BLaER1 treated with 17β-estradiol and CSF1 and Interleukin-3, amounts not matched to agents 10 nM and 100 nM (cell line): ENCODE results near the gene SH2D3A.

ENCODE experiments used
- H3K27ac ChIP-seq, 11 experiments: shearing (Covaris generic); formaldehyde crosslinking; 2 replicates each; pipeline ENCODE4 v1.8.1; 2022
- H3K27me3 ChIP-seq, 11 experiments: shearing (Covaris generic); formaldehyde crosslinking; 2 replicates each; pipeline ENCODE4 v1.8.1; 2022
- H3K36me3 ChIP-seq, 11 experiments: shearing (Covaris generic); formaldehyde crosslinking; 2 replicates each; pipeline ENCODE4 v1.8.1; 2022
- H3K4me1 ChIP-seq, 10 experiments: shearing (Covaris generic); formaldehyde crosslinking; 2 replicates each; pipeline ENCODE4 v1.8.1; 2022
- H3K4me2 ChIP-seq, 11 experiments: shearing (Covaris generic); formaldehyde crosslinking; 2 replicates each; pipeline ENCODE4 v1.8.1; 2022
- H3K4me3 ChIP-seq, 10 experiments: shearing (Covaris generic); formaldehyde crosslinking; 2 replicates each; pipeline ENCODE4 v1.8.1; 2022
- H3K9ac ChIP-seq, 11 experiments: shearing (Covaris generic); formaldehyde crosslinking; 2 replicates each; pipeline ENCODE4 v1.8.1; 2022
- H3K9me3 ChIP-seq, 11 experiments: shearing (Covaris generic); formaldehyde crosslinking; replicated peaks in 1 of 11; 2 replicates each; pipeline ENCODE4 v1.8.1; 2022
- H4K20me1 ChIP-seq, 11 experiments: shearing (Covaris generic); formaldehyde crosslinking; 2 replicates each; pipeline ENCODE4 v1.8.1; 2022
- Cebpa-rat ChIP-seq, 11 experiments: shearing (Covaris generic); IDR thresholded peaks; 2 replicates each; pipeline ENCODE4 v1.8.1; 2022

The SH2D3A gene

DNA sequence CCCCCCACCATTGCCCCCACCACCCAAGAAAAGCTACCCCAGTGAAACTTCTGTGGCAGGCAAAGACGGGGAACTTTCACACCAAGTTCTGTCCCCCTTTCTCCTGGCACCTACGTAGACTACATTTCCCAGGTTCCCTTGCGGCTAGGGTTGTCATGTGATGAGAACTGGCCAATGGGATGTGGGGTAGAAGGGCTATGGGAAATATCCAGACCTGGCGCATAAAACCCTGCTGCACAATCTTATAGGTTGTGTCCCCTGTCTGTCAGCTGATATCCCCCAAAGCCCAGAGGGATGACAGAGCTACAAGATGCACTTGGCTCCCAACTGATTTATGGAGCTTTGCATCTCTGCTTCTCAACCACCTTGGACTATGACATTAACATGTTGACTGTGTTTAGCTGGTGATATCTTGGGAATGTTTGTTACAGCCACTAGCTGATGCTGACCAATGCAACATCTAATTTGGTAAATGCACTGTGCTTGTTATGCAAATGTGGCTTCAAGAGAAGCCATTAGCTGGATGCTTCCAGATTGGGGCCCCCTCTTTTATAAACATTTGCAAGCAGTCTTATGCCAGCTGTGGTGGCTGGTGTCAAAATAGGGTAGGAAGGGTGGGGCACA is 6.1 kb downstream of the SH2D3A start:
- H3K4me3 ChIP-seq = no peak overlapping the region
- no peak for TF ChIP-seq Cebpa-rat (IDR thresholded peaks at IDR 0.05)
- peaks cover 5 to 20% (median 17%) of the 10 kb centered on the region in 10 experiments for H3K4me1 ChIP-seq
- H3K36me3 ChIP-seq = no peaks in the 10 kb centered on the region; a peak in 1 of 22 replicates
- no peaks in the 10 kb centered on the region for H3K27me3 ChIP-seq
- H3K4me2 ChIP-seq = no peak overlapping the region
- no peak overlapping the region for H3K9ac ChIP-seq
- peaks cover 0 to 10% (median 0%) of the 10 kb centered on the region in 11 experiments; a peak in 8 of 22 replicates for H3K9me3 ChIP-seq
- no peak overlapping the region for H3K27ac ChIP-seq
- no peaks in the 10 kb centered on the region for H4K20me1 ChIP-seq

- Histone ChIP-seq H3K4me1 (peaks cover 0 to 16% (median 12%) of the 10 kb centered on the region in 10 experiments; a peak in 13 of 20 replicates), H4K20me1 (no peaks in the 10 kb centered on the region), H3K36me3 (no peaks in the 10 kb centered on the region; a peak in 1 of 22 replicates), H3K27me3 (no peaks in the 10 kb centered on the region), H3K9me3 (peaks cover 0 to 10% (median 0%) of the 10 kb centered on the region in 11 experiments; a peak in 8 of 22 replicates), H3K27ac (no peak overlapping the region), H3K9ac (no peak overlapping the region), H3K4me2 (no peak overlapping the region), H3K4me3 (no peak overlapping the region)
- no peak for TF ChIP-seq Cebpa-rat (IDR thresholded peaks at IDR 0.05)
These were observed 6.6 kb downstream of the SH2D3A start for GRCh38 chr19:6760606-6761005.

- Histone ChIP-seq H3K4me2 (peak overlapping the region in 7 of 11 experiments; percentile 21 to 93 (median 84); a peak in 5 of 22 replicates), H3K9ac (no peak overlapping the region), H4K20me1 (peaks cover 0 to 19% (median 0%) of the 10 kb centered on the region in 11 experiments; a peak in 2 of 22 replicates), H3K36me3 (peaks cover 7 to 27% (median 25%) of the 10 kb centered on the region in 11 experiments; a peak in 20 of 22 replicates), H3K4me3 (no peak overlapping the region), H3K27ac (no peak overlapping the region), H3K9me3 (no peaks in the 10 kb centered on the region), H3K27me3 (no peaks in the 10 kb centered on the region), H3K4me1 (peaks cover 14 to 37% (median 29%) of the 10 kb centered on the region in 10 experiments; a peak in 18 of 20 replicates)
- no peak for TF ChIP-seq Cebpa-rat (IDR thresholded peaks at IDR 0.05)
These were observed 12.4 kb downstream of the SH2D3A start for GRCh38 chr19:6754653-6755463.

DNA sequence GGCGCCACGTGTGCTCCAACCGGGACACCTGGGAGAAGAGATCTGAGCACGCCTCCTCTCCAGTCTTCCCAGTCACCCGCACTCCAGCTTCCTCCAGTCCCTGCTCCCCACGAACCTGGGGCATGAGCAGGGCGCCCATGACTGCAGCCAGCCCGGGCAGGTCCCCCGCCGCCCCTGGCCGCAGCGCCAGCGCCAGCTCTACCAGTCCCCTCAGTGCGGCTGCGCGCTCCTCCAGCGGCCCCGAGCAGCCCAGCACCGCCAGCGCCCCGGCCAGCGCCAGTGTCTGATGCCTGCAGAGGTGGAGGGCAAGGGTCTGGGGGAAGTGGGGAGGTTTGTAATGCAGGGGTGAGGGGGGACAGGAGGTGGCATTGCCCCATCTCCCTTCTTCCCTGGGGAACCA is 13.1 kb downstream of the SH2D3A start:
- Histone ChIP-seq H3K27me3 (no peaks in the 10 kb centered on the region), H3K9me3 (no peaks in the 10 kb centered on the region), H3K4me1 (peaks cover 14 to 37% (median 29%) of the 10 kb centered on the region in 10 experiments; a peak in 18 of 20 replicates), H3K36me3 (peaks cover 13 to 35% (median 32%) of the 10 kb centered on the region in 11 experiments), H4K20me1 (peaks cover 0 to 23% (median 0%) of the 10 kb centered on the region in 11 experiments; a peak in 3 of 22 replicates), H3K9ac (no peak overlapping the region; a peak in 2 of 22 replicates), H3K4me2 (peak overlapping the region; percentile 21 to 95 (median 85); a peak in 18 of 22 replicates), H3K27ac (0 out of 22 replicates have a peak overlapping the region, but pooled peaks of 1 of the 11 experiments have one; percentile 13), H3K4me3 (peak overlapping the region in 6 of 10 experiments; percentile 45 to 69 (median 57); a peak in 4 of 20 replicates)
- TF ChIP-seq Cebpa-rat (IDR thresholded peaks at IDR 0.05) = no peak

- no peak for TF ChIP-seq Cebpa-rat (IDR thresholded peaks at IDR 0.05)
- H3K36me3 ChIP-seq = peaks cover 16 to 42% (median 38%) of the 10 kb centered on the region in 11 experiments
- H3K4me3 ChIP-seq = peak overlapping the region; percentile 45 to 69 (median 56)
These were observed 13.8 kb downstream of the SH2D3A start for GRCh38 chr19:6753178-6754031.

DNA sequence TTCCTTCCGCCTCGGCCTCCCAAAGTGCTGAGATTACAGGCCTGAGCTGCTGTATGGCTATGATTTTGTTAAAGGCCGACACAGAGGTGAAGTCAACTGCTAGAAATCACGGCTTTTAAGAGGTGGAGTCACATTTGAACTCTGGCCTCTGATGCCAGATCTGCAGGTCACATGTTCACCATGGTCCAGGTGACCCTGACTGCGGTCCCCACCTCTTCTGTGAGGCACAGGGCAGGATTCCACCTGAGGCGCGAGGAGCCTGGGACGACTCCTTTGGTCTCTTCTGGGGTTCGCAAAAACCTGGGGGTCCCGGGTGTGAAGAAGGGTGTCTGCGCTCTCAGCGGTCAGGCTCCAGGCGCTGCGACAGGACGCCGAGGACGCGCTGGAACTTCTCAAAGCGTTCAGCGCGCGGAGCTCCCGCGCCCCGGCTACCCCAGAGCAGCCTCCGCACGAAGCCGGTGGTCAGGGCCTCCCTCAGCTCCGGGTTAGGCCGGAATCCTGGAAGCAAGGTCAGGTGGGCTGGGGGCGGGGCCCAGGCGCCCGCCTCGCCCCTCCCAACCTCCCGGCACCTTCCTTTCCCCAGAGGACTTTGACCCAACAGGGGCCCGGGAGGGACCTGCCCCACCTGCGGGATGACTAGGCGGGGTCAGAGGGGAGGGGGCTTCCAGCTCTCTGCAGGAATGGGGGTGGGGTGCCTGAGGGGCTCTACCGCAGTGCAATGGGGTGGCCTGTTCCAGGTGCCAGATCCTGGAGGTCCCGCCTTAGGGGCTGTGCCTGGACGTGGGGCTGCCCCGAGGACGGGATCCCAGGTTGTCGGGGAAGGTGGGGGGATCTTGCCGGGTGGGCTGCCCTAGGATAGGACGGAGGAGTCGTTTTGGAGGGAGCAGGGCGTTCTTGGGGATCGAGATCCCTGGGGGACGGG is 14.7 kb downstream of the SH2D3A start:
- H3K36me3 ChIP-seq = peaks cover 25 to 51% (median 47%) of the 10 kb centered on the region in 11 experiments
- peak overlapping the region in 10 of 11 experiments; percentile 9 to 77 (median 58); a peak in 20 of 22 replicates for H3K27ac ChIP-seq

More at GRCh38 chr19:6753178-6754031, 13.8 kb downstream of the SH2D3A start:
- peak overlapping the region in 10 of 11 experiments; percentile 9 to 77 (median 58); a peak in 20 of 22 replicates for H3K27ac ChIP-seq
- peak overlapping the region; percentile 36 to 78 (median 70); a peak in 20 of 22 replicates for H3K9ac ChIP-seq
- peaks cover 14 to 40% (median 32%) of the 10 kb centered on the region in 10 experiments; a peak in 18 of 20 replicates for H3K4me1 ChIP-seq
- peaks cover 0 to 27% (median 0%) of the 10 kb centered on the region in 11 experiments; a peak in 3 of 22 replicates for H4K20me1 ChIP-seq
- H3K27me3 ChIP-seq = no peaks in the 10 kb centered on the region
- H3K9me3 ChIP-seq = no peaks in the 10 kb centered on the region
- H3K4me2 ChIP-seq = peak overlapping the region; percentile 81 to 95 (median 86)

DNA sequence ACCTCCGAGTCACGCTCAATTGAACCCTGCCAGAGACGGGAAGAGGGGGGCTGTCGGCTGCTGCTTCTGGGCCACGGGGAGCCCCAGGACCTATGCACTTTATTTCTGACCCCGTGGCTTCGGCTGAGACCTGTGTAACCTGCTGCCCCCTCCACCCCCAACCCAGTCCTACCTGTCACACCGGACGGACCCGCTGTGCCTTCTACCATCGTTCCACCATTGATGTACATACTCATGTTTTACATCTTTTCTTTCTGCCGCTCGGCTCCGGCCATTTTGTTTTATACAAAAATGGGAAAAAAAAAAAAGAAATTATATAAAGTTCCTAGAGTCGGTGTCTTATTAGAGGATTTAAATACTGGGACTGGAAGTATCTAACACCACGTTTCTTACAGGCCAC is 16.0 kb downstream of the SH2D3A start:
- Histone ChIP-seq H3K36me3 (peaks cover 38 to 64% (median 60%) of the 10 kb centered on the region in 11 experiments), H3K27me3 (no peaks in the 10 kb centered on the region), H3K4me3 (no peak overlapping the region), H3K9me3 (no peaks in the 10 kb centered on the region), H3K27ac (no peak overlapping the region), H4K20me1 (peaks cover 0 to 29% (median 0%) of the 10 kb centered on the region in 11 experiments; a peak in 3 of 22 replicates), H3K4me1 (peaks cover 14 to 30% (median 24%) of the 10 kb centered on the region in 10 experiments; a peak in 18 of 20 replicates), H3K4me2 (no peak overlapping the region), H3K9ac (no peak overlapping the region)
- no peak for TF ChIP-seq Cebpa-rat (IDR thresholded peaks at IDR 0.05)

More for the DNA sequence above, 14.7 kb downstream of the SH2D3A start:
- TF ChIP-seq Cebpa-rat (IDR thresholded peaks at IDR 0.05) = no peak
- H4K20me1 ChIP-seq = peaks cover 0 to 29% (median 0%) of the 10 kb centered on the region in 11 experiments; a peak in 3 of 22 replicates
- H3K9me3 ChIP-seq = no peaks in the 10 kb centered on the region
- peaks cover 14 to 42% (median 33%) of the 10 kb centered on the region in 10 experiments; a peak in 18 of 20 replicates for H3K4me1 ChIP-seq
- peak overlapping the region; percentile 45 to 69 (median 56) for H3K4me3 ChIP-seq
- no peaks in the 10 kb centered on the region for H3K27me3 ChIP-seq
- peak overlapping the region; percentile 81 to 95 (median 86) for H3K4me2 ChIP-seq
- H3K9ac ChIP-seq = peak overlapping the region; percentile 36 to 78 (median 70); a peak in 19 of 22 replicates
